ENCODE measurements around the gene HTR4. TPM values are rescaled to one million over a fixed set of nuclear protein-coding genes. Genes with fewer than 3 reads are reported as not detected.

HTR4 gene
- polyA plus RNA-seq, 1 experiment, result not detected

DNA sequence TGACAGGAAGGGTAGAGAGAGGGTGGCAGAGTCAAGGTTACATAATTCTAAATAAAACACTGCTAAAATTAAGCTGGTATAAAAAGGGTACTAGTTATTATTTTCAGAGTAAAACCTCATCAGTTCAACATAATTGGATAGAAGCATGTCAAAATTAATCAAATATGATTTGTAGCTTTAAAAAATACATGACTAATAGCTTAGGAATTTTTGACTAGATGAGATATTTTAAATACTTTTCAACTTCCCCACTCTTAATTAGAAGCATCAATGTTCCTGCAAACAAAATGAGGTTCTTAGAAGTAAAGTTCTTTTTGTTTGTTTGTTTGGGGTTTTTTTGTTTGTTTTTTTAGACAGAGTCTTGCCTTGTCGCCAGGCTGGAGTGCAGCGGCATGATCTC lies 29.1 kb downstream of the HTR4 start:
- TF ChIP-seq CTCF (IDR thresholded peaks at IDR 0.05; ENCODE audit: insufficient read depth, low read depth, low read length), result no peak
- no peak overlapping the region for H3K4me3 ChIP-seq (ENCODE audit: low read depth, low read length)
- no peaks in the 10 kb centered on the region for H3K36me3 ChIP-seq (ENCODE audit: control insufficient read depth, insufficient read depth, low read length)
- ChIA-PET CTCF (no interaction called here), POLR2A (no interaction called here)
- DNase-seq (ENCODE audit: low read depth), result no peak
- H3K27me3 ChIP-seq (ENCODE audit: control insufficient read depth, insufficient read depth, low read length), result no peaks in the 10 kb centered on the region

DNA sequence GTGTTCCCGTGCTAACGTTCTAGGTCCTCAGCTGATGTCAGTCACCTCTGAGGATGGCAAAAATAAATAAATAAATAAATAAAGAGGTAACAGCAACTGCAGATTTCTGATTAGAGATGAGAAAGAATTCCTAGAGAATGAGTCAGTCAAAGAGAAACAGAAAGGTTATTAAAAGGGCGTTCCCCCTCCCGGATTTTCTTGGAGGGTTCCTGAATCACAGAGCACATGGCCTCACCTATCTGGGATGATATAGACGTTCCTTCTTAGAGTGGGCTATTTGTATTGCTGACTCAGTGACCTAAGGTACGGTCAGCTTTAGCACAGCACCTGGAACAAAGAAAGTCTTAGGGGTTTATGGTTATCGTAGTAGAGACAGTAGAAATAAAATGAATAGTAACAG lies 30.6 kb downstream of the HTR4 start:
- no peaks in the 10 kb centered on the region for H3K27me3 ChIP-seq (ENCODE audit: control insufficient read depth, insufficient read depth, low read length)
- POLR2A ChIA-PET, result no interaction called here
- H3K36me3 ChIP-seq (ENCODE audit: control insufficient read depth, insufficient read depth, low read length), result no peaks in the 10 kb centered on the region
- no peak overlapping the region for H3K4me3 ChIP-seq (ENCODE audit: low read depth, low read length)
- CTCF ChIA-PET, result no interaction called here
- no peak for TF ChIP-seq CTCF (IDR thresholded peaks at IDR 0.05; ENCODE audit: insufficient read depth, low read depth, low read length)
- DNase-seq (ENCODE audit: low read depth), result no peak

DNA sequence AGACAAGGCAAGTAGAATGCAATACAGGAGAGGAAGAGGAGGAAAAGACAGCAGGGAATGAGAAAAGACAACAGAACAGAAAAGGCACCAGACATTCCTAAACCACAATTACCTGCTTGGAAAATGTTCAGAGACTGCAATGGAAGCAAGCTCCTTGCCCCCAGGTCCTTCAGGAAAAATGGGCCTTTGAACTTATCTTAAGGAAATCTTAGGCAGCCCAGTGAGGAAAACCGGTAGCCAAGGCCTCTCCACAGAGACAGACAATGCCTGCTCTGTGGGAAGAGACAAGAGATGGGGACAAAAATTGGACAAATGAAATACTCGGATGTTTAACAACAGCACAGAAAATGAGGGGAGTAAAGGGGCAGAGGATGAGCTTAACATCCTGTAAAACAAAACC lies 31.2 kb downstream of the HTR4 start:
- CTCF ChIA-PET, result no interaction called here
- H3K27me3 ChIP-seq (ENCODE audit: control insufficient read depth, insufficient read depth, low read length), result no peaks in the 10 kb centered on the region

DNA sequence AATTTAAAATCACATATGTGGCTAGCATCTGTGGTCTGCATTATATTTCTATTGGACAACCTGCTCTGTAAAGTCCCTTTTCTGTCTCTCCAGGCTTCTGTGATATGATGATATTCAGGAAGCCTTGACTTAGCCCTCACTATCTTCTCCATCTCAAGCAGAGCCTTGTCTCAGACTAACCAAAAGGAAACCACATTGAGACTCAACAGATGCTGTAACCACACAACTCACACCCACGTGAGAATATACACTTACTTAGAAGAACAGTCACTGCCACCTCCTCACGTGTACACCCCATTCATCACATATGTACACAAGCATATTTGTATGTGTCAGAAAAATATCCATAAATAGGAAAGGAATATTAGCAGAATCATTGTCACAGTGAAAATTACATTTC lies 33.6 kb downstream of the HTR4 start:
- no peaks in the 10 kb centered on the region for H3K27me3 ChIP-seq (ENCODE audit: control insufficient read depth, insufficient read depth, low read length)
- no peak overlapping the region for H3K4me3 ChIP-seq (ENCODE audit: low read depth, low read length)
- no peak for DNase-seq (ENCODE audit: low read depth)
- ChIA-PET POLR2A (no interaction called here), CTCF (no interaction called here)
- no peaks in the 10 kb centered on the region for H3K36me3 ChIP-seq (ENCODE audit: control insufficient read depth, insufficient read depth, low read length)
- no peak for TF ChIP-seq CTCF (IDR thresholded peaks at IDR 0.05; ENCODE audit: insufficient read depth, low read depth, low read length)

More for the DNA sequence above, 31.2 kb downstream of the HTR4 start:
- no peak for TF ChIP-seq CTCF (IDR thresholded peaks at IDR 0.05; ENCODE audit: insufficient read depth, low read depth, low read length)
- POLR2A ChIA-PET, result no interaction called here
- DNase-seq (ENCODE audit: low read depth), result no peak
- H3K36me3 ChIP-seq (ENCODE audit: control insufficient read depth, insufficient read depth, low read length), result no peaks in the 10 kb centered on the region
- H3K4me3 ChIP-seq (ENCODE audit: low read depth, low read length), result no peak overlapping the region

- no peak for DNase-seq (ENCODE audit: low read depth)
- POLR2A ChIA-PET, result no interaction called here
- Histone ChIP-seq H3K27me3 (ENCODE audit: control insufficient read depth, insufficient read depth, low read length) (no peaks in the 10 kb centered on the region), H3K4me3 (ENCODE audit: low read depth, low read length) (no peak overlapping the region), H3K36me3 (ENCODE audit: control insufficient read depth, insufficient read depth, low read length) (no peaks in the 10 kb centered on the region)
- CTCF ChIA-PET, result no interaction called here
- TF ChIP-seq CTCF (IDR thresholded peaks at IDR 0.05; ENCODE audit: insufficient read depth, low read depth, low read length), result no peak
Measured at GRCh38 chr5:148620091-148620490, 34.2 kb downstream of the HTR4 start.

Data from BJ (cell line).